Stimulated activated CD4-positive, alpha-beta T cell treated with anti-CD3 and anti-CD28 coated beads, Interleukin-2, amount 100 ng/mL, for 4 hours (primary cell): ENCODE data around the gene TNFRSF8.

Source experiments
- DNase-seq: peaks from one replicate; pipeline ENCODE4 v3.0.0-alpha.2; 2020; ENCODE audit warnings: low read depth

Gene TNFRSF8

GRCh38 chr1:12142891-12143630 is 80.0 kb downstream of the TNFRSF8 start:
- DNase-seq = no peak

GRCh38 chr1:12143631-12144155 is 80.6 kb downstream of the TNFRSF8 start:
- no peak for DNase-seq

- DNase-seq = no peak
Measured at GRCh38 chr1:12144236-12144635, 81.1 kb downstream of the TNFRSF8 start.

GRCh38 chr1:12144969-12145368 is 81.9 kb downstream of the TNFRSF8 start:
- no peak for DNase-seq

- no peak for DNase-seq
Measured at GRCh38 chr1:12145616-12146342, 82.7 kb downstream of the TNFRSF8 start.

GRCh38 chr1:12146343-12147112 is 83.4 kb downstream of the TNFRSF8 start:
- DNase-seq = no peak

GRCh38 chr1:12147201-12147701 is 84.1 kb downstream of the TNFRSF8 start:
- DNase-seq = no peak

- no peak for DNase-seq
Measured at GRCh38 chr1:12148160-12148957, 85.3 kb downstream of the TNFRSF8 start.

- DNase-seq = no peak
Measured at GRCh38 chr1:12148958-12149790, 86.1 kb downstream of the TNFRSF8 start.

- no peak for DNase-seq
Measured at GRCh38 chr1:12149791-12150175, 86.7 kb downstream of the TNFRSF8 start.

- no peak for DNase-seq
Measured at GRCh38 chr1:12150456-12151200, 87.5 kb downstream of the TNFRSF8 start.

- DNase-seq = no peak
Measured at GRCh38 chr1:12151465-12151864, 88.4 kb downstream of the TNFRSF8 start.

- no peak for DNase-seq
Measured at GRCh38 chr1:12152113-12152891, 89.2 kb downstream of the TNFRSF8 start.

GRCh38 chr1:12153181-12153785 is 90.2 kb downstream of the TNFRSF8 start:
- DNase-seq = no peak

- DNase-seq = no peak
Measured at GRCh38 chr1:12155328-12155727, 92.2 kb downstream of the TNFRSF8 start.

- DNase-seq = no peak
Measured at GRCh38 chr1:12157366-12158231, 94.5 kb downstream of the TNFRSF8 start.

GRCh38 chr1:12158357-12159092 is 95.4 kb downstream of the TNFRSF8 start:
- DNase-seq = no peak
